Neural progenitor cell (in vitro differentiated cells): ENCODE results near the gene SYNDIG1.

Experiments used
- EZH2 ChIP-seq: fragments of 200-600 bp; sonication (generic); IDR thresholded peaks from 2 replicates; pipeline ENCODE4 v1.6.1; 2017; ENCODE audit warnings: antibody characterized with exemption, mild to moderate bottlenecking, moderate library complexity
- TF ChIP-seq, protein P1 (sequence below): fragments of 200-600 bp; sonication (generic); IDR thresholded peaks from 2 replicates; pipeline ENCODE4 v1.5.1; 2017; ENCODE audit warnings: antibody characterized with exemption, mild to moderate bottlenecking

DNA sequence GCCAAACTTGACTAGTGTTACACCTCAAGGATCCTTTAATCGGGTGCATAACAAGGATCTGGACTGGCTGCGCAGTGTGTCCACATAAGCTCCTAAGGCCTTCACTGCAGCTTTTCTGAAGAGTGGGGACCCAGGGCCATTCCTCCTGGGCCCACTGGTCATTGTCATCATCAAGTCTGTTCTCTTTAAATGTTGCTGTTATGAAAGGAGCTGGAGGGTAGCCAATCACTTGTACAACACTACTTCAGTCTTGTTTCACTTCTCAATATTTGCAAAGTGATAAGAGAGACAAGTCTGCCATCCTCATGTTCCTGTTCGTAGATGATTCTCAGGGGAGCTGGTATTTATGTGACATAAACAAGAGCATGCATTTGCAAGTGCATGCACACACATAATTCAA is 149.8 kb downstream of the SYNDIG1 start:
- TF ChIP-seq, protein P1, sequence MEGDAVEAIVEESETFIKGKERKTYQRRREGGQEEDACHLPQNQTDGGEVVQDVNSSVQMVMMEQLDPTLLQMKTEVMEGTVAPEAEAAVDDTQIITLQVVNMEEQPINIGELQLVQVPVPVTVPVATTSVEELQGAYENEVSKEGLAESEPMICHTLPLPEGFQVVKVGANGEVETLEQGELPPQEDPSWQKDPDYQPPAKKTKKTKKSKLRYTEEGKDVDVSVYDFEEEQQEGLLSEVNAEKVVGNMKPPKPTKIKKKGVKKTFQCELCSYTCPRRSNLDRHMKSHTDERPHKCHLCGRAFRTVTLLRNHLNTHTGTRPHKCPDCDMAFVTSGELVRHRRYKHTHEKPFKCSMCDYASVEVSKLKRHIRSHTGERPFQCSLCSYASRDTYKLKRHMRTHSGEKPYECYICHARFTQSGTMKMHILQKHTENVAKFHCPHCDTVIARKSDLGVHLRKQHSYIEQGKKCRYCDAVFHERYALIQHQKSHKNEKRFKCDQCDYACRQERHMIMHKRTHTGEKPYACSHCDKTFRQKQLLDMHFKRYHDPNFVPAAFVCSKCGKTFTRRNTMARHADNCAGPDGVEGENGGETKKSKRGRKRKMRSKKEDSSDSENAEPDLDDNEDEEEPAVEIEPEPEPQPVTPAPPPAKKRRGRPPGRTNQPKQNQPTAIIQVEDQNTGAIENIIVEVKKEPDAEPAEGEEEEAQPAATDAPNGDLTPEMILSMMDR, result no peak
- TF ChIP-seq EZH2, result no peak
